Measurements from ENCODE around the gene PTPN18. TPM values are rescaled to one million over a fixed set of nuclear protein-coding genes. Genes with fewer than 3 reads are reported as not detected.
A peak's percentile ranks its signal among the peaks of the same experiment; 100 is the strongest.

PTPN18 gene
- 13.0 and 16.3 TPM in 2 replicates for total RNA-seq (2021)
- long read RNA-seq, transcript PTPN18-207 (2 exons, 1,717 nt), result major isoform, 10 of 16 reads
- long read RNA-seq, partial matches to known transcripts, result 0 of 16 reads
- long read RNA-seq, other reads (novel, unspliced or antisense), result 5 of 16 reads

GRCh38 chr2:130355578-130356431 lies at the start of gene PTPN18:
Gene PTPN18, plus strand, starts transcription at chr2:130356056. Its CDS starts 52 bp downstream, at chr2:130356108.
- Histone ChIP-seq H3K9ac (ENCODE audit: extremely low read depth, insufficient read length, low read length) (no peak within 1 kb of the TSS), H3K14ac (ENCODE audit: insufficient read depth, low read length) (no peak within 1 kb of the TSS; the same call in 1 of the 2 replicates), H3K79me2 (ENCODE audit: insufficient read depth, low read length) (no peaks in the 10 kb centered on the region), H4K20me1 (ENCODE audit: control insufficient read depth, insufficient read depth, insufficient read length) (no peaks in the 10 kb centered on the region), H4K91ac (ENCODE audit: insufficient read length, low read depth, low read length) (no peak within 1 kb of the TSS), H4K5ac (ENCODE audit: insufficient read length, low read depth, low read length) (no peak within 1 kb of the TSS), H2BK5ac (ENCODE audit: insufficient read length, low read length) (no peak within 1 kb of the TSS), H3K23ac (ENCODE audit: insufficient read length, low read depth, low read length) (no peak within 1 kb of the TSS), H2BK20ac (ENCODE audit: low read depth, low read length, poor library complexity, severe bottlenecking) (no peak within 1 kb of the TSS), H3K18ac (ENCODE audit: insufficient read length, low read depth, low read length) (no peak within 1 kb of the TSS), H3K23me2 (ENCODE audit: insufficient read length, low read depth, low read length, poor library complexity, severe bottlenecking) (no peaks in the 10 kb centered on the region), H3K27ac (ENCODE audit: insufficient read length, low read depth, low read length) (no peak within 1 kb of the TSS), H3K27me3 (ENCODE audit: insufficient read depth, low read length) (peaks cover 5% of the 10 kb centered on the region; the same call in 1 of the 2 replicates), H4K8ac (replicated peaks; ENCODE audit: insufficient read length, low read depth, low read length) (no peak within 1 kb of the TSS), H2BK12ac (ENCODE audit: insufficient read length, low read depth, low read length) (no peak within 1 kb of the TSS), H3T11ph (ENCODE audit: low read length) (no peak within 1 kb of the TSS), H3K4me2 (ENCODE audit: insufficient read depth, insufficient read length, low read length) (peak within 1 kb of the TSS; percentile 25), H2BK15ac (ENCODE audit: low read depth, low read length) (no peak within 1 kb of the TSS), H3K9me3 (ENCODE audit: control insufficient read depth, low read depth, low read length) (no peaks in the 10 kb centered on the region), H3K56ac (ENCODE audit: insufficient read length, low read depth, low read length) (no peak within 1 kb of the TSS), H3K4ac (ENCODE audit: low read depth, low read length) (no peak within 1 kb of the TSS), H2BK120ac (ENCODE audit: low read depth, low read length, poor library complexity, severe bottlenecking) (no peak within 1 kb of the TSS), H2AK5ac (ENCODE audit: insufficient read length, low read length) (no peak within 1 kb of the TSS), H3K79me1 (ENCODE audit: insufficient read depth, low read depth, low read length, poor library complexity, severe bottlenecking) (no peaks in the 10 kb centered on the region), H2AFZ (ENCODE audit: low read length) (no peak within 1 kb of the TSS), H3K4me1 (ENCODE audit: insufficient read depth, low read length) (no peaks in the 10 kb centered on the region)
- peak; percentile 67 for DNase-seq
- Mint-ChIP-seq H3K4me1 (peaks cover 17% of the 10 kb centered on the region in 2 experiments), H3K27ac (no peak within 1 kb of the TSS), H3K36me3 (ENCODE audit: insufficient read depth in 1 of 3, low read depth in 3 of 3) (peaks cover 0 to 7% (median 3%) of the 10 kb centered on the region in 3 experiments; a peak in 5 of 7 replicates), H3K9me3 (peaks cover 2 to 3% of the 10 kb centered on the region in 2 experiments; a peak in 3 of 5 replicates), H3K4me3 (peak within 1 kb of the TSS; percentile 71 to 85), H3K27me3 (ENCODE audit: low read depth) (peaks cover 34% of the 10 kb centered on the region)
- TF ChIP-seq CTCF (conservative IDR thresholded peaks at IDR 0.05), result peak; percentile 52
- WGBS (ENCODE audit: extremely low coverage, insufficient read length, low lambda C conversion rate), result no CpG with 5 or more reads among the region's 107 CpGs
